Activated naive CD8-positive, alpha-beta T cell (primary cell): ENCODE measurements around the gene TPGS2.
"Not testable (repeated sequence)": the region's sequence is repeated elsewhere in the genome, so short reads cannot be mapped to it uniquely, and the experiment has no call there.

Experiments
- H3K27ac Mint-ChIP-seq: one replicate; pipeline ENCODE4 v1.8.0; 2021; ENCODE audit warnings: mixed read lengths
- H3K27me3 Mint-ChIP-seq: one replicate; pipeline ENCODE4 v1.8.0; 2021; ENCODE audit warnings: mixed read lengths
- H3K36me3 Mint-ChIP-seq: one replicate; pipeline ENCODE4 v1.8.0; 2021; ENCODE audit warnings: mixed read lengths
- H3K4me1 Mint-ChIP-seq: one replicate; pipeline ENCODE4 v1.8.0; 2021; ENCODE audit warnings: low read depth, mixed read lengths
- H3K4me3 Mint-ChIP-seq: one replicate; pipeline ENCODE4 v1.8.0; 2021; ENCODE audit warnings: mild to moderate bottlenecking, mixed read lengths
- H3K9me3 Mint-ChIP-seq: one replicate; pipeline ENCODE4 v1.8.0; 2021; ENCODE audit warnings: low read depth, mixed read lengths

Gene TPGS2

GRCh38 chr18:36833120-36833519 lies 4.3 kb upstream of the TPGS2 start:
- peaks cover 12% of the 10 kb centered on the region for H3K36me3 Mint-ChIP-seq
- no peak overlapping the region for H3K4me3 Mint-ChIP-seq
- H3K27me3 Mint-ChIP-seq = no peaks in the 10 kb centered on the region
- H3K4me1 Mint-ChIP-seq = peaks cover 28% of the 10 kb centered on the region
- H3K9me3 Mint-ChIP-seq = no peaks in the 10 kb centered on the region
- no peak overlapping the region for H3K27ac Mint-ChIP-seq

GRCh38 chr18:36831139-36831538 lies 2.3 kb upstream of the TPGS2 start:
- Mint-ChIP-seq H3K4me3 (no peak overlapping the region), H3K27ac (no peak overlapping the region), H3K9me3 (no peaks in the 10 kb centered on the region), H3K4me1 (peaks cover 43% of the 10 kb centered on the region), H3K36me3 (peaks cover 2% of the 10 kb centered on the region), H3K27me3 (no peaks in the 10 kb centered on the region)

DNA sequence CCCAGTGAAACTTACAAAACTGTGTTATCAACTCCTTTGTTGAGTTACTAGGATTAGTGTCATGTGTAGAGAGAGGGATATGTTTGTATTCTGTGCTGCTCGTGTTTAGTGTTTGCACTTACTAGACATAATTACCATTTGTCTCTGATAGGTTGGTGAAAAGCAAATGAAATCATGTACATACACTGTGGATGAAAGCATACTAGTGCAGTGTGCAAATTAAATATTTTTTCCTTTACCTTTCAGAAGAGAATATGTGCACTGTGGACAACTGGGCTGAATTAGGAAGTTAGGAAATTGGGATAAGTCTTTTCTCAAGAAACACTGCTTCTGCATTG lies 1.3 kb upstream of the TPGS2 start:
- Mint-ChIP-seq H3K4me3 (peak overlapping the region; percentile 91), H3K4me1 (peaks cover 43% of the 10 kb centered on the region), H3K27ac (peak overlapping the region; percentile 70), H3K27me3 (no peaks in the 10 kb centered on the region), H3K9me3 (no peaks in the 10 kb centered on the region), H3K36me3 (peaks cover 2% of the 10 kb centered on the region)

GRCh38 chr18:36829362-36830157 lies 758 bp upstream of the TPGS2 start:
- peaks cover 44% of the 10 kb centered on the region for H3K4me1 Mint-ChIP-seq
- H3K9me3 Mint-ChIP-seq = no peaks in the 10 kb centered on the region
- peak overlapping the region; percentile 91 for H3K4me3 Mint-ChIP-seq

DNA sequence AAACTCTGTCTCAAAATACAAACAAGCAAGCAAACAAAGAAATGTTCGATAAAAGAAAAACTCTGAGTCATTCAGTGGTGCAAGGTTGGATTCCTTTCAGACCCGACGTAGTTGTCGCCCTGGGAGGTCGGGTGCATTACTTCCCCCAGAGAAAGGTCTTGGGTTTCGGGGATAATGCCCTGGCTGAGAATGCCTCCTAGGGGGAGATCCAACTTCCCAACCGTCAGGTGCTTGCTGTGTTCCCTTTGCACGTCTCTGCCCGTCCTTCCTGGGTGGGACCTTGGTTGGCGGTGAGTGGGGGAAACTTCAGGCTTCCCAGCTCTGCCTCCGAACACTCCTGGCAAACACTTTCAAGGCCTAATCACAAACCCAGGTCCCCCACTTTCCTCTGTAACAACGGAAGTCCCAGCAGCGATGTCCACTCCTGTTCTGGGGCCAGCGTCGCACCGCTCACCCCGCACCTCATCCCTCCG lies 609 bp downstream of the TPGS2 start:
- H3K27me3 Mint-ChIP-seq = no peaks in the 10 kb centered on the region
- peak overlapping the region; percentile 94 for H3K27ac Mint-ChIP-seq
- peaks cover 4% of the 10 kb centered on the region for H3K36me3 Mint-ChIP-seq
- no peaks in the 10 kb centered on the region for H3K9me3 Mint-ChIP-seq
- peaks cover 48% of the 10 kb centered on the region for H3K4me1 Mint-ChIP-seq
- peak overlapping the region; percentile 91 for H3K4me3 Mint-ChIP-seq

More at GRCh38 chr18:36829362-36830157, 758 bp upstream of the TPGS2 start:
- H3K27me3 Mint-ChIP-seq = no peaks in the 10 kb centered on the region
- H3K36me3 Mint-ChIP-seq = peaks cover 2% of the 10 kb centered on the region
- peak overlapping the region; percentile 70 for H3K27ac Mint-ChIP-seq

- Mint-ChIP-seq H3K36me3 (peaks cover 4% of the 10 kb centered on the region), H3K27me3 (no peaks in the 10 kb centered on the region), H3K4me1 (peaks cover 43% of the 10 kb centered on the region), H3K27ac (no peak overlapping the region), H3K4me3 (no peak overlapping the region), H3K9me3 (no peaks in the 10 kb centered on the region)
These were observed 2.2 kb downstream of the TPGS2 start for GRCh38 chr18:36826556-36826955.

- Mint-ChIP-seq H3K4me3 (no peak overlapping the region), H3K36me3 (peaks cover 7% of the 10 kb centered on the region), H3K4me1 (peaks cover 35% of the 10 kb centered on the region), H3K27ac (no peak overlapping the region), H3K9me3 (no peaks in the 10 kb centered on the region), H3K27me3 (no peaks in the 10 kb centered on the region)
These were observed 3.3 kb downstream of the TPGS2 start for GRCh38 chr18:36825526-36825925.

GRCh38 chr18:36821681-36822080 lies 7.1 kb downstream of the TPGS2 start:
- H3K27me3 Mint-ChIP-seq = no peaks in the 10 kb centered on the region
- H3K4me1 Mint-ChIP-seq = peaks cover 11% of the 10 kb centered on the region
- peaks cover 10% of the 10 kb centered on the region for H3K36me3 Mint-ChIP-seq
- H3K9me3 Mint-ChIP-seq = no peaks in the 10 kb centered on the region
- no peak overlapping the region for H3K27ac Mint-ChIP-seq
- H3K4me3 Mint-ChIP-seq = no peak overlapping the region

DNA sequence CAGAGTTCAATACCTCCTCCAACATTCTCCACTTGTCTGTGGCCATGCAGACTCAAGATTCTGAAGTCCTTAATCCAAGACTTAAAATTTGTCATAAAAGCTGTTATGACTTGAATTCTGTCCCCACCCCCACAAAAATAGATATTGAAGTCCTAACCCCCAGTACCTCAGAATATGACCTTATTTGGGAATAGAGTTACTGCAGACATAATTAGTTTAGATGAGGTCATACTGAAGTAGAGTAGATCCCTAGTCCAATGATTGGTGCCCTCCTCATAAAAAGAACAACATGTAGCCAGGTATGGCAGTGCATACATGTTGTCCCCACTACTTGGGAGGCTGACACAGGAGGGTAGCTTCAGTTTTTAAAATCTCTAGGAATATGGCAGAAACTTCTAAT lies 9.2 kb downstream of the TPGS2 start:
- no peak overlapping the region for H3K4me3 Mint-ChIP-seq
- no peak overlapping the region for H3K27ac Mint-ChIP-seq
- no peaks in the 10 kb centered on the region for H3K9me3 Mint-ChIP-seq

DNA sequence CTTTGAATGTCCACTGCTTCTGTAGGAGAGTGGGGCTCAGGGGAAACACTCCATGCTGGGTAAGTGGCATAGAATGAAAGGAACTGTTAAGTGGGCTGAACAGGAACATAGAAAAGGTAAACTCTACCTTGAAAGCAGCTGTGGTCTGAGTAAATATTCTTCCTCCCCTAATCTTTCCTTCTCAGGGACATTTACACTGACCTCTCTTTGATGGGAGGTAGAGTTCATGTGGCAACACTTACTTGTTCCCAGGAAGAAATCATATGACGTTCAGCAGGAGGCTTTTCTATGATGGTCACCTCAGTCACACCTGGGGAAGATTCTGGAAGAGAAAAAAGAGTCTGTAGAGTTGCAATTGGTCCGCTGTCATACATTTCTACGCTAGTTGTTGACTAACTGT lies 10.2 kb downstream of the TPGS2 start:
- Mint-ChIP-seq H3K27me3 (no peaks in the 10 kb centered on the region), H3K27ac (no peak overlapping the region), H3K36me3 (peaks cover 10% of the 10 kb centered on the region), H3K4me3 (no peak overlapping the region), H3K9me3 (no peaks in the 10 kb centered on the region), H3K4me1 (peaks cover 2% of the 10 kb centered on the region)

More for the DNA sequence above, 9.2 kb downstream of the TPGS2 start:
- no peaks in the 10 kb centered on the region for H3K27me3 Mint-ChIP-seq
- H3K36me3 Mint-ChIP-seq = peaks cover 12% of the 10 kb centered on the region
- H3K4me1 Mint-ChIP-seq = peaks cover 7% of the 10 kb centered on the region

GRCh38 chr18:36817039-36817438 lies 11.8 kb downstream of the TPGS2 start:
- no peak overlapping the region for H3K27ac Mint-ChIP-seq
- no peaks in the 10 kb centered on the region for H3K27me3 Mint-ChIP-seq
- no peak overlapping the region for H3K4me3 Mint-ChIP-seq
- H3K36me3 Mint-ChIP-seq = peaks cover 10% of the 10 kb centered on the region
- H3K4me1 Mint-ChIP-seq = peaks cover 2% of the 10 kb centered on the region
- H3K9me3 Mint-ChIP-seq = no peaks in the 10 kb centered on the region

DNA sequence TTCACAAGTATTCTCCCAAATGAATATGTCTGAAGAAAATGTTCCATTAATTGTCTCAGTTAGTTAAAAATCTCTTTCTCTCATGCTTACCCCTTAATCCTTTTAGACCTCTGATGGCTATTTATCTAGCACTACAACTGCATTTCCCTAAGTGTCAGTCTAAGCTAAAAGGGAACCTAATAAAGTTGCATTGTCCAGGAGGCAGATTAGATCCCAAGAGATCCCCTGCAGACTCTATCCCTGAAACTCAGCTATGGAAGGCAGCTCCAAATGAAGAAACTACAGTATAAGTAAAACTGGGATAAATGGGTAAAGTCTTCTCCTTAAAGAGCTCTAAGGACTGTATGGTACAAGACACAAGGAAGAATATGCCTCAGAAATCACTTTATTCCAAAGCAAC lies 12.7 kb downstream of the TPGS2 start:
- H3K27ac Mint-ChIP-seq, H3K4me3 Mint-ChIP-seq, H3K9me3 Mint-ChIP-seq, H3K36me3 Mint-ChIP-seq, H3K27me3 Mint-ChIP-seq, H3K4me1 Mint-ChIP-seq: not testable (repeated sequence)

GRCh38 chr18:36814994-36815393 lies 13.8 kb downstream of the TPGS2 start:
- Mint-ChIP-seq H3K9me3 (no peaks in the 10 kb centered on the region), H3K4me1 (no peaks in the 10 kb centered on the region), H3K4me3 (no peak overlapping the region), H3K27ac (no peak overlapping the region), H3K27me3 (no peaks in the 10 kb centered on the region), H3K36me3 (peaks cover 8% of the 10 kb centered on the region)

DNA sequence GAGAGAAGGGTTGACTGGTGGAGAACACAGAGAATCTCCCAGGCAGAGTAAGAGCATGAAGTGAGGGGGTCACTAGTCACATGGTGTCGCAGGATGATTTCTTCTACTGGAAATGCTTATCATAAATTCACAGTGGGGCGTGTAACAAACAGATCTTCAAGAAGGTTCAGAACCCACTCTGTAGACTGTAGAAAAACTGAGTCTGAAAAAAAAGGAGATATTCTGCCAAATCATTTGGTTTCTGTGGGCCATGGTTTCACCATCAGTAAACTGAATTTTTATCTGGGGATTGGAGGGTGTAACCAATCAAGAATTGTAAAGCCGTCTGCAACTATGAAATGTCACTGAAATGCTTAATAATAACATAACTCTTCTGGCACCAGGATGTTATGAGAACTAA lies 15.0 kb downstream of the TPGS2 start:
- Mint-ChIP-seq H3K27me3 (no peaks in the 10 kb centered on the region), H3K27ac (peak overlapping the region; percentile 18), H3K9me3 (no peaks in the 10 kb centered on the region), H3K36me3 (peaks cover 8% of the 10 kb centered on the region), H3K4me1 (peaks cover 4% of the 10 kb centered on the region), H3K4me3 (no peak overlapping the region)

DNA sequence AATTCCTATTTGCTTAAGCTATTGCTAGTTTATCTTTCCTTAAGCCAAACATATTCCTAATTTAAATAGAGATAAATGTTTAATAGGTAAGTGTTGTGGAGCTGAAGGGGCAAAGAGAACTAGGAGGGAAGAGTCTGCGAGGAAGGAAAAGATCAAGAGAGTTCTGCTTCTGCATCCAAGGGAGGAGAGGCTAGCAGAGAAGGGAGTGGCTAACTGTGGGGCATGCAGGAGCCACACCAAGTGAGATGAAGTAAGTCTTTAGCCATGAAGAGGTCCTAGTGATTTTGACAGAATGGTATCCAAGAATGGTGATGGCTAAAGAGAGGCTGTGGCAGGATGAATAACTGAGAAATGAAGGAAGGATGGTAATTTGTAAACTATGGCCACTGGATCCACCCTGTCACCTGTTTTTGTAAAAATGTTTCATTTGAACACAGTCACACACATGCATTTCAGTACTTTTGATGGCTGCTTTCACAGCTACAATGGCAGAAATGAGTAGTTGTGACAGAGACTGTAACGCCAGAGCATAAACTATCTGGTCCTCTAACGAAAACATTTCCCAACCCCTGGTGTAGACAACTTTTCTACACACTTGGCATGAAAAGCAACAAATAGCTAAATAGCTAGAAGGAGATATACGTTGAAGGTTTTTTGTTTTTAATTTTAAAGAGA lies 15.6 kb downstream of the TPGS2 start:
- Mint-ChIP-seq H3K9me3 (no peaks in the 10 kb centered on the region), H3K4me3 (no peak overlapping the region), H3K27me3 (no peaks in the 10 kb centered on the region), H3K27ac (peak overlapping the region; percentile 22), H3K4me1 (peaks cover 4% of the 10 kb centered on the region), H3K36me3 (peaks cover 8% of the 10 kb centered on the region)
